Hematopoietic multipotent progenitor cell treated with erythropoietin and hydrocortisone succinate and interleukin-3 and kit ligand, for 17 days (in vitro differentiated cells): ENCODE results near the gene RNF167.
A peak's percentile ranks its signal among the peaks of the same experiment; 100 is the strongest.
"Not testable (repeated sequence)": the region's sequence is repeated elsewhere in the genome, so short reads cannot be mapped to it uniquely, and the experiment has no call there.

ENCODE experiments used
- DNase-seq: peaks from one replicate; pipeline ENCODE4 v3.0.0-alpha.2; 2015; ENCODE audit warnings: low spot score

RNF167 gene

DNA sequence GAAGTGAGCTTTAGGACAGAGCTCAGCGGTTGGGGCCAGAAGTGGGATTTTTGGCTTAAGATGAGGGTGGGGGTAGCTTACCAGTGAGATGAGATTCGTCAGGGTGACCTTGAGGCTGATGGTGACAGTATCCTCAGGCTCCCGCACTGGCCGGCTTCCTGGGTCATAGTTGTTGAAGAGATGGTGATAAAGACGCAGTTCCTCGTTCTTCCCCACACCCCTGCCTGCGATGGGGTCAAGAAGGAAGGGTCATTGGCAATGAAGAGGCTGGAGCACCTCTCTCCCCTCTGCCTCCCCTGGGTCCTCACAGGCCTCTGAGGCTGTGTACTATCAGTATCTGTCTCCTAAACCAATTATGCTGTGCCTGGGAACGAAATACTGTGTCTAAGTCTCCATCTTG lies 37.5 kb upstream of the RNF167 start:
- DNase-seq = no peak

DNA sequence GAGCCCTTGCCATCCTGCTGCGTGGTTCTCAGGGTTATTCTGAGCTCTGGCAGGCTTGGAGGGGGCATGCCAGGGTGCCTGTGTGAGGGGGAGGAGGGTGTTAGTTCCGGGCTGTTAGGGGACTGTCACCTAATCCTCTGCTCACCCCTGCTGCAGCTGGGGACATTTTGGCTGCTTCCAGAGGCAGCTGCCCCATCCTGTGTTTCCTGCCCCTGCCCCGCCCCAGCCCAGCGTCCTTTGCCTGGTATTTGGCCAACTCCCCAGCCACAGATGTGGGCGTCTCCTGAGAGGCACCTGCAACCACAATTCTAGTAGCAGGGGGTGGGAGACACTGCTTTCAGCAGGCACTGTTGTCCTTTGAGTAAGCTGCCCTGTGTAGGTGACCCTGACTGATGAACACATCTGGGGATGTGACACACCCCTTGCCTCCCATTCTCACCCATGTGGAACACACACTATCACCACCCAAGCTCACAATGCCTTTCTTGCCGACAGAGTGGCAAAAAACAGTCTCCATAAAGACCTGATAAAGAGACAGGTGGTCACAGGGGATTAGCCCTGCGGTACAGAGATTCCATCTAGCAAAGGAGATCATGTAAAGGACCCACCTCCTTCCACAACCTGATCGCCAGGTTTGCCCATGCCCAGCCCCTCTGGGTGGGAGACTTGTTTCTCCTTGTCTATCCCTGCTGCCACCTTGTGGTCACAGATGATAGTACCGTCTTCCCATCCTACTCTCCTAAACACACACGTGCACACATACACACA lies 36.8 kb upstream of the RNF167 start, which contains the start of gene CHRNE:
Gene CHRNE, minus strand, starts transcription at position 48 of the 768 bp plus-strand sequence. Its CDS starts 35 bp downstream, at position 13.
- peak; percentile 86 for DNase-seq

DNA sequence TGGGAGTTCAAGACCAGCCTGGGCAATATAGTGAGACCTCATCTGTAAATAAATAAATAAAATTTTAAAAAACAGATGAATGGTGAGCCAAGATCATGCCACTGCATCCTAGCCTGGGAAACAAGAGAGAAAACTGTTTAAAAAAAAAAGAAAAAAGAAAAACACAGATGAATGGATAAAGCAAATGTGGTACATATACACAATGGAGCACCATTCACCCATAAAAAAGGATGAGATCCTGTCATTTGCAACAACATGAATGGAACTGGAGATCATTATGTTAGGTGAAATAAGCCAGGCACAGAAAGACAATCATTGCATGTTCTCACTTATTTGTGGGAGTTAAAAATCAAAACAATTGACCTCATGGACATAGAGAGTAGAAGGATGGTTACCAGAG lies 33.4 kb upstream of the RNF167 start:
- not testable (repeated sequence) for DNase-seq

DNA sequence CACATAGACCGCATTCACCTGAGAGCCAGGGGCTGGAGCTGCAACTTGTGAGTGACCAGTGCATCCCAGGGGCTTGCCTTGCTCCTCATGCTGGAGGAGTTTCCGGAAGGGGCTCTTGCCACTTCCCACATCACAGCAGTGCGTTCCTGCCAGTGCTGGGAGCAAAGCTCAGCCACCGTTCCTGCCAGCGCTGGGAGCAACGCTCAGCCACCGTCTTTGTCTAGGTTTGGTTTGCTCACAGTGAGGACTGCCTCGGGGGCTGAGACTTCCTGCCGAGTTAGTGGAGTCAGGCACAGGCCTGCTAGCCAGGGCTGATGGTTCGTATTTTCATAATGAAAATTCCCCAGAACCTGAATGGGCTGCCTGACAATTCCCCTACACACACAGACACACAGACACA lies 31.8 kb upstream of the RNF167 start:
- DNase-seq = no peak

DNA sequence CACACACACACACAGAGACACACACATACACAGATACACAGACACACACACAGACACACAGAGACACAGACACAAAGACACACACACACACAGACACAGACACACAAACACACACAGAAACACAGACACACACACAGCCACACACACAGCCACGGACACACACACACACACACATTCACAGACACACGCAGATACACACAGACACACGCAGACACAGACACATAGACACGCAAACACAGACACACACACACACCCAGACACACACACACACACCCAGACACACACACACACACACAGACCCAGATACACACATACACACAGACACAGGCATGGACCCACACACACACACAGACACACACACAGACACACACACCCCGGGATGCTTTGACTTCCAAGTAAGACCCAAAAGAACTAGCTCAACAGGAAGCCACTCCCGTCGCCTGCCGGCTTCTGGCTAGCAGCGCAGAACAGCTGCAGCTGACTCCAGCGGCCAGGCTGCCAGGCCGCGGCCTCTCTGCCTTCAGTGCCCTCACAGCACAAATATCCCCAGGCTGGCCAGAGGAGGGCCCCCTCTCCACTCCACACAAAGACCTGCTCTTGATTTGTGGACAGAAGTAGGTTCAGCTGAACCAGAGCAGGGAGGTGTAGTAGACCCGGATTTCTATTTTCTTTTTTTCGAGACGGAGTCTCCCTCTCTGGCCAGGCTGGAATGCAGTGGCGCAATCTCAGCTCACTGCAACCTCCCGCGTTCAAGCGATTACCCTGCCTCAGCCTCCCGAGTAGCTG lies 31.2 kb upstream of the RNF167 start:
- DNase-seq = peak; percentile 71

DNA sequence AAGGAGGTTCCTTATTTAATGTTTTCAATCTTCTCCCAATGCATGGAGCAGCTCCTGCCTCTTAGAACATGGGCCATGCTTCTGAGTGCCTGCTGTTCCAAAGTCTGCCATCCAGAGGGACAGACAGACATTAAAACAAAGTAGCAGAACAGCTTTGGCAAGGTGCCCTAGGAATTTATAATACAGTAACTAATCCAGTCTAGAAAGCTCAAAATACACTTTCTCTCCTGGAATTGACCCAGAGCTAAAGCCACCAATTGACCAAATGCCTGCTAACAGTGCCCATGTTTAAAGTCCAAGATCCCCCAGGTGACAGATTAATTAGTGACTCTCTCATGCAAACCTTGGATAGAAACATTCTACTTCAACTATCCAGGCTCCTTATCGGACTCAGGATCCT lies 26.1 kb upstream of the RNF167 start:
- no peak for DNase-seq

DNA sequence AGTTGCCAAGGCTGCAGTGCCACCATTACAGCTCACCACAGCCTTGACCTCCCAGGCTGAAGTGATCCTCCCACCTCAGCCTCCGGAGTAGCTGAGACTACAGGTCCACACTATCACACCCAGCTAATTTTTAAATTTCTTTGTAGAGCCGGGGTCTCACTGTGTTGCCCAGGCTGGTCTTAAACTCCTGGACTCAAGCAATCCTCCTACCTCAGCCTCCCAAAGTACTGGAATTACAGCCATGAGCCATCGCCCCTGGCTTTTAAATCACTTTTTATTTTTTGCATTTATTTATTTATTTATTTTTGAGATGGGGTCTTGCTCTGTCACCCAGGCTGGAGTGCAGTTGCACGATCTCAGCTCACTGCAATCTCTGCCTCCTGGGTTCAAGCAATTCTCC lies 25.5 kb upstream of the RNF167 start:
- not testable (repeated sequence) for DNase-seq

DNA sequence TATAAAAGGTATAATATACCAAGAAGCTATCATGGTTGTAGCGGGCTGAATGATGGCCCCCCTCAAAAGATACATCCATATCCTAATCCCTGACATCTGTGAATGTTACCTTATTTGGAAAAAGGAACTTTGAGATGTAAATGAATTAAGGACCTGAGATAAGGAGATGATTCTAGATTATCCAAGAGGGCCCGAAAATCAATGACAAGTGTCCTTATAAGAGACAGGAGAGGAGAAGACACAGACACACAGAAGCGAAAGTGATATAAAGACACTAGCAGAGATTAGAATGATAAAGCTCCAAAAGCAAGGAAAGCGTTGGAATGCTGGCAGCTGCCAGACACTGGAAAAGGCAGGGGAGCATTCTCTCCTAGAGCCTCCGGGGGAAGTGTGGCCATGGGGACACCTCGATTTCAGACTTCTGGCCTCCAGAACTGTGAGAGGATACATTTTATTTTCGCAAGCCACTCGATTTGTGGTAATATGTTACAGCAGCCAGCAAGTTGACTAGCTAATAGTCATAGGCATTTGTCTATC lies 20.5 kb upstream of the RNF167 start:
- no peak for DNase-seq

DNA sequence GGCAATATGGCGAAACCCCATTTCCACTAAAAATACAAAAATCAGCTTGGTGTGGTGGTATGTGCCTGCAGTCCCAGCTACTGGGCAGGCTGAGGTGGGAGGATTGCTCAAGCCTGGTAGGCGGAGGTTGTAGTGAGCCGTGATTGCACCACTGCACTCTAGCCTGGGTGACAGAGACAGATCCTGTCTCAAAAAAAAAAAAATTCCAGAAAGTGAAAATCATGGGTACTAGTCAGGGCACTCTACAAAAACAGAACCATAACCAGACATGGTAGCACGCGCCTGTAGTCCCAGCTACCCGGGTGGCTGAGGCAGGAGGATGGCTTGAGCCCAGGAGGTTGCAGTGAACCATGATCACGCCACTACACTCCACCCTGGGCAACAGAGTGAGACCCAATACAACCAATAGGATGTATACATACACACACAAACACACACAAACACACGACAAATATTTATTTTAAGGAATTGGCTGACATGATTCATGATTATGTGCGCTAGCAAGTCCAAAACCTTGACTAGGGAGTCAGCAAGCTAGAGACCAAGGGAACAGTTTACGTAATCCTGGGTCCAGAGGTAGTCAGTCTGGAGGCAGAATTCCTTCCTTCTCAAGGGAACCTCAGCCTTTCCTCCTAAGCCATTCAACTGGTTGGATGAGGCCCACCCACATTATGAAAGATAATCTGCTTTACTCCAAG lies 19.6 kb upstream of the RNF167 start:
- DNase-seq = no peak

DNA sequence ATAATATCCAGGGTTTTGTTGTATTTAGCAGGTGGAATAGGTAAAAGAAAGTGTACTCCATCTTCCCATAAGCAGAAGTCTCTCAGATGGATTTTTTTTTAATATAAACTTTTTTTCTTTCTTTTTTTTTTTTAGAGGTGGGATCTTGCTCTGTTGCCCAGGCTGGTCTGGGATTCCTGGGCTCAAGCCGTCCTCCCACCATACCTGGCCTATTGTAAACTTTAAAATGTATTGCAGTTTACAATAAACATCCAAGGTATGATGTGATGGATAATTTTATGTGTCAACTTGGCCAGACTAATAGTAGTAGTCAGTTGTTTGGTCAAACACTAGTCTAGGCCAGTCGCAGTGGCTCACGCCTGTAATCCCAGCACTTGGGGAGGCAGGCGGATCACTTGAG lies 18.7 kb upstream of the RNF167 start:
- no peak for DNase-seq

DNA sequence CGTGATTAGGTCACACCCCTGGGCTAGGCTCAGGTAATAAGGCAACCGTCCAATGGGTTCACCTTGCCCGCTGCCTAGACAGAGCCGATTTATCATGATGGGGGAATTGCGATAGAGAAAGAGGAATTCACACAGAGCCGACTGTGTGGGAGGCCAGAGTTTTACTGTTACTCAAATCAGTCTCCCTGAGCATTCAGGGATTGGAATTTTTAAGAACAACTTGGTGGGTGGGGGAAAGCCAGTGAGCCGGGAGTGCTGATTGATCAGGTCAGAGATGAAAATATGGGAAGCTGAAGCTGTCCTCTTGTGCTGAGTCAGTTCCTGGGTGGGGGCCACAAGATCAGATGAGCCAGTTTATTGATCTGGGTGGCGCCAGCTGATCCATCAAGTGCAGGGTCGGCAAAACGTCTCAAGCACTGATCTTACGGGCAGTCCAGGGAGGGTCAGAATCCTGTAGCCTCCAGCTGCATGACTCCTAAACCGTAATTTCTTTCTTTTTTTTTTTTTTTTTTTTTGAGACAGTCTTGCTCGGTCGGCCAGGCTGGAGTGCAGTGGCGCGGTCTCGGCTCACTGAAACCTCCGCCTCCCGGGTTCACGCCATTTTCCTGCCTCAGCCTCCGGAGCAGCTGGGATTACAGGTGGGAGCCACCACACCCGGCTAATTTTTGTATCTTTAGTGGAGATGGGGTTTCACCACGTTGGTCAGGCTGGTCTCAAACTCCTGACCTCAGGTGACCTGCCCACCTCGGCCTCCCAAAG lies 13.3 kb upstream of the RNF167 start:
- not testable (repeated sequence) for DNase-seq

DNA sequence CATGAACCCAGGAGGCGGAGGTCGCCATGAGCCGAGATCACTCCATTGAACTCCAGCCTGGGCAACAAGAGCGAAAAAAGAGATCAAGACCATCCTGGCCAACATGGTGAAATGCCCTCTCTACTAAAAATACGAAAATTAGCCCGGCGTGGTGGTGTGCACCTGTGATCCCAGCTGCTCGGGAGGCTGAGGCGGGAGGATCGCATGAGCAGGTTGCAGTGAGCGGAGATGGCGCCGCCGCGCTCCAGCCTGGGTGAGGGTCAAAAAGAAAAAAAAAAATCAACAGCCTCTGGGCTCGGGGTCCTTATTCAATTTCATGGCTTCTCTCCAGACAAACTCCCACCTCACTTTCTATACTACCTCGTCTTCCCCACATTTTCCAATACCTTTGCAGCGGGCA lies 11.2 kb upstream of the RNF167 start:
- no peak for DNase-seq

DNA sequence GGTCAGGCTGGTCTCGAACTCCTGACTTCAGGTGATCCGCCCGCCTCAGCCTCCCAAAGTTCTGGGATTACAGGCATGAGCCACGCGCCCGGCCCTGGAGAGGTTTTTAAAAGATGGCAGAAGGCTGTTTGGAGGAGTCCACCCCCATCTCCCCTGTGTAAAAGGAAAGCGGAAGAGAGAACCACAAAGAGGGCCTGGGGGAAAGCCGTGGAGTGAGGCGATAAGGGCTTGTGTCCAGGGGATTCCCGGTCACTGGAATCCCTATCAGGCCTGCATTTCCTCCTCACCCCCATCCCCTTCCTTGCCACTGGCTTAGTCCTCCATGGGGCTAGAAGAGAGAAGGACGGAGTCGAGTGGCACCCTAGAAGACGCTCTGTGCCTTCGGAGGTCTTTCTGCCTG lies 8.1 kb upstream of the RNF167 start, which contains the start of gene GP1BA:
Gene GP1BA, plus strand, starts transcription at position 315 of the 400 bp plus-strand sequence. CDS start 328 bp downstream, outside the sequence.
- DNase-seq = no peak

DNA sequence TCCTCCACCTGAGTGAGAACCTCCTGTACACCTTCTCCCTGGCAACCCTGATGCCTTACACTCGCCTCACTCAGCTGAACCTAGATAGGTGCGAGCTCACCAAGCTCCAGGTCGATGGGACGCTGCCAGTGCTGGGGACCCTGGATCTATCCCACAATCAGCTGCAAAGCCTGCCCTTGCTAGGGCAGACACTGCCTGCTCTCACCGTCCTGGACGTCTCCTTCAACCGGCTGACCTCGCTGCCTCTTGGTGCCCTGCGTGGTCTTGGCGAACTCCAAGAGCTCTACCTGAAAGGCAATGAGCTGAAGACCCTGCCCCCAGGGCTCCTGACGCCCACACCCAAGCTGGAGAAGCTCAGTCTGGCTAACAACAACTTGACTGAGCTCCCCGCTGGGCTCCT lies 7.3 kb upstream of the RNF167 start:
- DNase-seq = no peak

DNA sequence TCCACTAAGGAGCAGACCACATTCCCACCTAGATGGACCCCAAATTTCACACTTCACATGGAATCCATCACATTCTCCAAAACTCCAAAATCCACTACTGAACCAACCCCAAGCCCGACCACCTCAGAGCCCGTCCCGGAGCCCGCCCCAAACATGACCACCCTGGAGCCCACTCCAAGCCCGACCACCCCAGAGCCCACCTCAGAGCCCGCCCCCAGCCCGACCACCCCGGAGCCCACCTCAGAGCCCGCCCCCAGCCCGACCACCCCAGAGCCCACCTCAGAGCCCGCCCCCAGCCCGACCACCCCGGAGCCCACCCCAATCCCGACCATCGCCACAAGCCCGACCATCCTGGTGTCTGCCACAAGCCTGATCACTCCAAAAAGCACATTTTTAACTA lies 6.4 kb upstream of the RNF167 start:
- DNase-seq = no peak

DNA sequence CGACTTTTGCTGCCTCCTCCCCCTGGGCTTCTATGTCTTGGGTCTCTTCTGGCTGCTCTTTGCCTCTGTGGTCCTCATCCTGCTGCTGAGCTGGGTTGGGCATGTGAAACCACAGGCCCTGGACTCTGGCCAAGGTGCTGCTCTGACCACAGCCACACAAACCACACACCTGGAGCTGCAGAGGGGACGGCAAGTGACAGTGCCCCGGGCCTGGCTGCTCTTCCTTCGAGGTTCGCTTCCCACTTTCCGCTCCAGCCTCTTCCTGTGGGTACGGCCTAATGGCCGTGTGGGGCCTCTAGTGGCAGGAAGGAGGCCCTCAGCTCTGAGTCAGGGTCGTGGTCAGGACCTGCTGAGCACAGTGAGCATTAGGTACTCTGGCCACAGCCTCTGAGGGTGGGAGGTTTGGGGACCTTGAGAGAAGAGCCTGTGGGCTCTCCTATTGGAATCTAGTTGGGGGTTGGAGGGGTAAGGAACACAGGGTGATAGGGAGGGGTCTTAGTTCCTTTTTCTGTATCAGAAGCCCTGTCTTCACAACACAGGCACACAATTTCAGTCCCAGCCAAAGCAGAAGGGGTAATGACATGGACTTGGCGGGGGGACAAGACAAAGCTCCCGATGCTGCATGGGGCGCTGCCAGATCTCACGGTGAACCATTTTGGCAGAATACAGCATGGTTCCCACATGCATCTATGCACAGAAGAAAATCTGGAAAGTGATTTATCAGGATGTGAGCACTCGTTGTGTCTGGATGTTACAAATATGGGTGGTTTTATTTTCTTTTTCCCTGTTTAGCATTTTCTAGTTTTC lies 5.7 kb upstream of the RNF167 start:
- no peak for DNase-seq

DNA sequence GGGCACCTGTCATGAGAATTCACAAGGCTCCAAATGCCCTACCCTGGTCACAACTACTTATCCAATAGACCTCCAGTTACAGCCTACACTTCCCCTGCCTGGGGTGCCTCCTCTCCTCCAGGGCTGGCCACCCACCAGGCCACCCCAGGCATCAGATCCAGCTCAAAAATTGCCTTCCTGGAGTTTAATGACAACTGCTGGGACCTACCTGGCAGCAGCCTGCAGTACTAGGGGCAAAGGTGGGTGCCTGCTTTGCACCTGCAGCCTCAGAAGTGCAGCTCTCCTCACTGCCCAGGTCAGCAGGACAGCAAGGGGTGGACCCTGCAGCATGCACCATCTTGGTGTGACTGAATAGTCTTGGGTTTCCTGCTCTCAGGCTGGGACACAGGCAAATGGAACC lies 4.4 kb upstream of the RNF167 start:
- no peak for DNase-seq

DNA sequence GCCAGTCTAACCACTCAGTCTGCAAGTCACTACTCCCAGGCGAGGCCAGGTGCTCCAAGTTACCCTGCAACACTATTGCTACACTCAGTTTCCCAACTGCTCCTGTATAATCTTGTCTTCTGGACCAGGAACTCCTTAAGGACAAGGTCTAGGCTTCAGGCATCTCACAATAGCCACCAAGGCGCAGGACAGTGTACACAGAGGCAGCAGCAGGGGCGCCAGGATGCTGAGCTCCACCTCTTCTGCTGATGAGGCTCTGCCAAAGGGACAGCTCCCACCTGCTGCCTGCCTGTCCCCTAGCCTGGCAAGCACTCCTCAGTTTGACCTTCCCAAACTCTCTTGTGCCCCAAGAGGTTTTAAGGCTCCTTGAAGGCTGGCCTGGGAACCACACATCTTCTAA lies 3.6 kb upstream of the RNF167 start:
- no peak for DNase-seq

DNA sequence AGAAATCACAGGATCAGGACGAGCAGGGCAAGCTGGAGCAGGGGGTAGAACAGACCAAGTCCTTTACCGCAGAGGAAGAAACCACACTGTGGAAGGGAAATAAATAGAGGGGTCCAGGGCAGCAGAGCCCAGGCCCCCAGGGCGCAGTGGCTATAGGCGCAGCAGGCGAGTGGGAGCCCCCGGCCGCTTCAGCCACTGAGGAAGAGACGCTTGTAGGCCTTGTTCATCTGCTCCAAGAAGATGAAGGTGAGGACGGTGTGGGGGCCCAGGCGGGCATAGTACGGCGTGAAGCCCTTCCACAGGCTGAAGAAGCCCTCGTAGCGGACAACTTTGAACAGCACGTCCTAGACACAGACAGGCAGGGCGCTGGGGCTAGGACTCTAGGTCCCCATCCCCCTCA lies 2.5 kb upstream of the RNF167 start:
- DNase-seq = no peak

DNA sequence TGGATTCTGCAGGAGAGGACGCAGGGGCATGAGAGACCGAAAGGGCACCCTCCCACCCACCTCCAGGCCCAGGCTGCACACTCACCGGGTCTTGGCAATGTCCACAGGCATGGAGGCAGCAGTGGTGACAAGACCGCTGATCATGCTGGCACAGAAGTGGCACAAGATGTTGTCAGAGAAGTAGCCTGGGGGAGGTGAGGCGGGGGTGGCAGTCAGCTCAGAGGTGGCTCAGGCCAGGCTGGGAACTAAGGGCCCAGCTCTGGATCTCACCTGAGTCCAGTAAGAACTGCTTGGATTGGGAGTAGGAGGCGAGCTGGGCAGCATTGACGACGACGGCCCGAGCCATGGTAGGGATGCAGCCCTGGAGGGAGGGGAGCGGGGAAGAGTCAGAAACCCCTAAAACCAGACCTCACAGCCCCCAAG lies 2.0 kb upstream of the RNF167 start:
- no peak for DNase-seq
